Epidermal melanocyte (primary cell): Measurements from ENCODE around the gene IL1R1.

ENCODE experiments used
- DNase-seq: peaks from one replicate; pipeline ENCODE4 v3.0.0; 2011; ENCODE audit warnings: low spot score; ENCODE audit not compliant: insufficient read length

The IL1R1 gene

DNA sequence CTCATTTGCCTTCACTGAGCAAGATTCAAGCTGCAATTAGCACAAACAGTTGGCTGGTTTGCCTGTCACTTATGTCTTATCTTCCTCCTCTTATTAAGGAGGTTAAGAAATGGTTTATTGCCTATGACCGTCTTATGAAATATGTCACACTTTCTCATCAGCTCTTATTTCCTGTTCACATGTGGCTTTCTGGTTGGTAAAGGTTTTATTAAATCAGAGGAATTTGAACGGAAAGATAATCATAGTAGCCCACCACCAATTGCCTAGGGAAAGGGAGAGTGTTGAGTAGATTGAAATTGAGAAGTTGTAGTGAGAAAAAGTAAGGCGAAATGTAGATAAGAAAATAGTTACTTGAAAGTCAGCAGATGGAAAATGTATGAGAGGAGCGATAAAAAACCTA is 4.2 kb upstream of the IL1R1 start:
- no peak for DNase-seq

GRCh38 chr2:102139851-102140250 is 2.7 kb upstream of the IL1R1 start:
- DNase-seq = no peak

GRCh38 chr2:102140377-102140776 is 2.2 kb upstream of the IL1R1 start:
- no peak for DNase-seq

DNA sequence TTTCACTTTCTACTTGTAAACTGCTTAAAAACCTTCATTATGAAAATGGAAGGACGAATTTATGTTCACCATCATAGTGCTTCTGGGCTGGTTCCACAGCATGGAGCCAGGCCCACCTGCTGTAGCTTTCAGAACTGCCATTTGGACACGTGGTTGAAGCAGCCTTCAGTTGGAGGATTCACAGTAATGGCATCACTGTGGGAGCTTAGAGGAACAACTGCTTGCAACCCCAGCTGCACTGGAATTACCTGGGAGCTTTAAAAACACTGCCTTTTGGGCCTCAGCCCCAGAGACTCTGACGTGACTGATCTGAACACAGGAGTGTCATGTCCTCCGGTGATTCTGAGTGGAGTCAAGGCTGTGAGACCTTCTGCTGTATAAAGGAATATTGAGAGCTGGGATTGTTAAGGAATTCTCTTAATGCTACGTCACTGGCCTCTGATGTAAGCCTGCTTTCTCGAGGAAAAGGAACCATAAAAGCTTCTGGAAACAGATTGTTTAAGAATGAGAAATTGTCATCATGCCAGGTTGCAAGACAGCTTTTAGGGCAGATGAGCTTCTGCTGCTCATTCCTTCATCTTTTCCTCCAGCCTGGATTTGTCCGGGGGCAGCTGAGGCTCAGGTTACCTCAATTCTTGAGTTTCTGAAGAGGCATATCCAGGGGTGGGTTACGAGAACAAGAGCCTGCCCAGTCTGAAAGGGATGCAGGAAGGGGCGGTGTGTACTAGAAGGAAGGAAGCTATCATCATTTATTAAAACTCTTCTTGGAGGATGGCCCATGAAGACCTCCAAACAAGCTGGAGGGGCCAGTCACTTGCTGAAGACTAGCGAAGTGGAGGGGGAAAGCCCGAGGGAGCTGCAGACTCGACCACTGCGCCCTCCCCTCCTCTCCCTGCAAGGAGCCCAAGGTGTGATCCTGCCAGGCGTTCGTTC is 1.3 kb upstream of the IL1R1 start:
- DNase-seq = peak; percentile 28

DNA sequence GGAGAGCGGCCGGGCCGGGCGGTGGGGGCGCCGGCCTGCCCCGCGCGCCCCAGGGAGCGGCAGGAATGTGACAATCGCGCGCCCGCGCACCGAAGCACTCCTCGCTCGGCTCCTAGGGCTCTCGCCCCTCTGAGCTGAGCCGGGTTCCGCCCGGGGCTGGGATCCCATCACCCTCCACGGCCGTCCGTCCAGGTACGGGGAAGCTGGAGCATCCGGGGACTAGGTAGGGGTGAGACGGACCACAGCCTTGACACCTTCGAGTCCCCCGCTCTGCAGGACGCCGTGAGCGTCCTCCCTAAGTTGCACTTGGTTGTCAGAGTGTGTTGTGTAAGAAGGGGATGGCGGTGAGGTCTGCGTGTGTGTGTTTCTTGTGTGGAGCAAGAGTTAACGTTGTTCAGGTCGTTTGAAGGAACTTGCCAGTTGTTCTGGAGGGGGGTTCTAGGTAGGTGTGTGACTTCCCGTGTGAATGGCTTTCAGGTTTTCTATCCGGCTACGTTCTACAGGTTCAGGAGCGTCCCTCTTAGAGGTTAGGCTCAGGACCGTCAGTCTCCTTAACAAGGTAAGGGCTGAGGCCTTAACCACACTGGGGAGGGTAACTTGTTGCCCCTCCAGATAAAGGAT is 393 bp downstream of the IL1R1 start:
- DNase-seq = no peak

GRCh38 chr2:102143450-102143985 is 972 bp downstream of the IL1R1 start:
- no peak for DNase-seq

- no peak for DNase-seq
These were observed 1.6 kb downstream of the IL1R1 start for GRCh38 chr2:102144128-102144527.

DNA sequence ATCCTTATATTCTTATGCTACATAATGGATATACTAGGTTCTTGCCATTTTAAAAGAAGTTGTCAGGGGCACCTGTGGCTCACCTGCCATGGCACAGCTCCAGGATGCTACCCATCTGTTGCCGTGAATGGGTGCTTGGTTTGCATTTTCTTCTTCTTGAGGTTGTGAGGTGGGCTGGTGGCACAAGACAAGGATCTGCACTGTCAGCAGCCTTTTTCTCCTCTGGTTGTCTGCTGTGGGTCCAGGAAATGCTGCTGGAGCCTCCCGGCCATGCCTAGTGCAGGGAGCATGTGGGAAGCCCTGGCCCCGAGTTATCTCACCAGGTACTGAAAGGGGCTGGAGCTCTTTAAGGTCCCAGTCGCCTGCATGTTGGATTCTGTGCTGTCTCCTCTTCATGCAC is 2.6 kb downstream of the IL1R1 start:
- DNase-seq = no peak

GRCh38 chr2:102145934-102146333 is 3.4 kb downstream of the IL1R1 start:
- no peak for DNase-seq

GRCh38 chr2:102147935-102148334 is 5.4 kb downstream of the IL1R1 start:
- DNase-seq = no peak

DNA sequence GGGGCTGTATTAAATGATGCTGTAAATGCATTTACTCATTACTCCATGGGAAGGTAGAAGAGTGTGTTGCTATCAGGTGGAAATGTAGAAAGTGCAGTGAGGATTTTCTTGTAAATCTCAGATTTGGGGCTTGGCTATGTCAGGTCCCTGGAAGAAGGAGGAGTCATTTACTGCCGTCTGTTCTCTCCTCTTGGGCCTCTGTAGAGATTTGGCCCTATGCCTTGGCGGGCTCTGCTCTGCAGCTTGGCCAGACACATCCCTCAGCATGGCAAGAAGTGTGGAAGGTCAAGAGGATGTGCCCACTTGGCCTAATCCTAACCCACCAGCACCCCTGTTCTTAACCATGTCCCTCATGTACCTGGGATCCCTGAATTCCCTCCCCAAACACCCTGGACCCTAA is 6.7 kb downstream of the IL1R1 start:
- DNase-seq = no peak

DNA sequence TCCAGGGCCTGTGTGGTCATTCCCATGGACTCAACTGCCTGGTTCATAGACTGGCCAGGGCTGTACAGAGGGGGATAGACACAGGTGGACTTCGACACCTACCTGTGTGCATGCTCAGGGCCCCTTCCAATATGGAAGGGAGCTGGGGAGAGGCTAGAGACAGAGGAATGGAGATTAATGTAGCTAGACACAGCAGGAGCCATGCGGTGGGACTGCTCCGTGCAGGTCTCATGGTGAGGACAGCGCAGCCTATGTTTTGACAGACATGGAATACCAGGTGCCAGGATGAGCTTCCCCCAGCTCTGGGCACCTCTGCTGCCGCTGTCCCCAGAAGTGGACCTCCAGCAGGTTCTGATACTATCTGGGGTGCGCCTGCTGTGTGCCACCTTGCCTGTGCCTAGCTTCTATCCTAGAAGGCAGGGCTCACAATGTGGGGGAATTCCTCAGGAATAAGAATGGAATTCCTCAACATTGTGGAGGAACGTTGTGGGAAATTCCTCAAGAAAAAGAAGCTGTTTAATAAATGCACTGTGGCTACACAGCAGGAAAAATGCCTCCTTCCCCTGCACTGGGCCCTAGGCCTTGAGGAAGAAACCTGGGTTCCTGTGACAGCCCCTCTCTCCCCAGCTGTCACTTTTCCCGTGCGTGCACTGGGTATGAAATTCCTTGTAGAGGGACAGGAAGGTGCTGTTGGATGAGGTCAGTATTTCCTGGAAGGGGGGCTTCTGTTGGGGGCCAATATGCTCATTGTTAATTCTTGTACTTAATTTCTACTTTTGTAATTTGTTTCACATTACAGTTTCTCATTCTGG is 7.3 kb downstream of the IL1R1 start:
- DNase-seq = no peak

DNA sequence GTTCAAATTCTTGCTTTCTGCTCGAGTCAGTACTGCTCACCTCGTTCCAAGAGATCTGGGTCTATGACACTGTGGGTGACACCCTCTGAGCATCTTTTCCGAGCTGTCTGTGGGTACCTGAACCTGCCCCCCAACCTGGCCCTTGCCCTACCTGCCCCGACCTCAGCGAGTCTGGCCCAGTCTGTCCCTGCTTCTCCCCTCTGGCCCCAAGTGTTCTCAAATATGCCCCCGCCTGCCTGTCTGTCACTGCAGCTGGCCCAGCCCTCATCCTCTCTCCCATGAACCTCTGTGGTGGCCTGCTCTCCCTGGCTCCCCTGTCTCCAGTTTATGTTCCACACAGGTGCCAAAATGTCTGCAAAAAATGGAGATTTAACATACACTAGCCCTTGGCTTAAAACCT is 11.8 kb downstream of the IL1R1 start:
- no peak for DNase-seq

DNA sequence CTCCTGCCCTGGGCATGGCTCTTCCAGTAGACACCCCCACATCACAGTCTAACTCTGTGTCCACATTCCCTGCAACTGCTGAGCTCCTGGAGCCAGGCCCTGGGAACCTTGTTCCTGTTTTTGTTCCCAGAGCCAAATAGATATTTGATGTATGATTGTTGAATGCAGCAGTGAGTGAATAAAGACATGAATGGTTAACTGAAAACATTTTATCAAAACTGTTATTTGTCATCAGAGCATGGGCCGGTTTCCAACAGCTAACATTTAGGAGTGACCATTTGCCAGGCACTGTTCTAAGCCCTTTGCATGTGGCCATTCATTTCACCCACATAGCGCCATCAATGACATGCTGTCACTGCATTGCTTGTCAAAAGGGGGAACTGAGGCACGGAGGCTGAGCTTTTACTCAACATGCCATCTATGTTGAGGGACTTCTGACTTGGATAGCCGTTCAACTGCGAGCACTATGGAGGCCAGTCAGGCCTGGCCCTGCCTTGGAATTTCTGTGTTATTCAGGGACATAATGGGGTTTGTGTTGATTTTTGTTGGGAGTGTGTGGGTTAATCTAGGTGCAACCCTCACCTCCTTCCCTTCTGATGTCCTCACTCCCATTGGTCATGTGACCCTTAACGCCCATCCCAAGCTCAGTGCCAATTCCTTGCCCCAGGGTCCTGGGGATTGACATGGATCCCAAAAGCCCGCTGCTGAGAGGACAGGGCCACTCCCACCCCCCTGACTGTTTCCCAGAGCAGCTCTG is 12.6 kb downstream of the IL1R1 start:
- no peak for DNase-seq

DNA sequence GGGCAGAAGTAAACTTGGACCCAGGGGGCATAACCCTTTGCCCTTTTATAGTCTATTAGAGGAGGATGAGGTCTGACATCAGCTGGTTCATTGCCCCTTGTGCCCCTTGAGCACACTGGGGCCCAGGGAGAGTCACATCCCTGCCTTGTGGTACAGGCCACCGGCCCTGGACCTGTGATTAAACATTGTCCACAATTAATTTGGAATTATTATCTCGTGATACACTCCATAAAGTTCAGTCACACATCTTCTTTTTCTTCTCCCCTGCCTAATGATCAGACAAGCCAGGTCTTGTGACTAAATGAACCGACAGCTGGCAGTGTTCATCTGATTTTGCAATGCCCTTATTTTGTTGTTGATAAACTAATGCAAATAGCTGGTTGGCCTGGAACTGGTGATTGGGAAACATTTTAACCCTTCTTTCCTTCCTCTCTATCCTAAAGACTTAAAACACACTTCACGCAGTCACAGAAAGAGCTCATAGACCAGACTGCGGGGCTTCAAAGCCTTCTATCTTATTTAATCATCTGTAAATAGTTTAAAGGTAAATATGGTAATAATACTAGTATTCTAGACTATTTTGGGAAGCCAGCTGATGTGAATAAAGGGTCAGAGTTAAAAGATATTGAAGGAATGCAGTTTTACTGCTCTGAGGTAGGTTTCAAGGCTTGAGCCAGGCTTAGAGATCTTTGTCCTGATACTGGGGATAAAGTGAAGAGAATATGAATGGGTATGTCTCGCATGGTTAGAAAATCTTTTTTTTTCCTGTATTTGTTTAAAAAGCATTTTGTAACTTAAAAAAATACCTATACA is 13.4 kb downstream of the IL1R1 start:
- peak; percentile 52 for DNase-seq

- DNase-seq = no peak
These were observed 15.6 kb downstream of the IL1R1 start for GRCh38 chr2:102158011-102158755.

DNA sequence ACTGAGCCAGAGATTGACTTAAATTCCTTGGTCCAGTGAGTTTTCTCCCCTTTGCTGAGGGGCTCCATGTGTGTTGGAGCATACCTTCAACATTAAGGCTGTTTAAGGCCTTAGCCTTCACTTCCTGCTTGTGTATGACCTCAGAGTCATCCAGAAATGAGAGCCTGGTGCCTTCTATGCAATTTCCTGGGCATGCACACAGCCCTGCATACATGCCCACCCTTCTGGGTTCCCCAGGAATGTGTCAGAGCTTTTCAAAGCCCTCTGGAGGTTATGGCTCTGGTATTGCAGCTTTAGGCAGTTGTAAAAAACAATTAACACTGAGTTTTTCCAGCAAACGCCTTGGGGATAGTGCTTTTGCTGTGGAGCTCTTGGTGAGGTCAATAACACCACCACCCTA is 16.7 kb downstream of the IL1R1 start:
- no peak for DNase-seq

GRCh38 chr2:102166189-102166845 is 23.8 kb downstream of the IL1R1 start:
- DNase-seq = no peak
